NK-92 (cell line): ENCODE results near the gene THADA.

Experiments
- DNase-seq: peaks from one replicate; lab custom pipeline; 2025; ENCODE audit not compliant: unreplicated experiment; lab: John Stamatoyannopoulos, UW

Gene THADA

DNA sequence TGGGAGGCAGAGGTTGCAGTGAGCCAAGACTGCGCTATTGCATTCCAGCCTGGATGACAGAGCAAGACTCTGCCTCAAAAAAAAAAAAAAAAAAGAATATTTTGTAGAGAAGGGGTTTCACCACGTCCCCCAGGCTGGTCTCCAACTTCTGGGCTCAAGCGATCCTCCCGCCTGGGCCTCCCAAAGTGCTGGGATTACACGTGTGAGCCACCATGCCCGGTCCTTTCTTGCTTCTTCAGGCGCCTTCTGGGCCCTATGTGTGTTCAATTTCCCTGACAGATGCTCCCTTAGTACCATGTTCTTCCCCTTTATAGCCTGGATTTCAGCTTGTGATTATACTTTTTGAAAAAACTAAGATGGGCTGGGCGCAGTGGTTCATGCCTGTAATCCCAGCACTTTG lies 379.2 kb downstream of the THADA start:
- DNase-seq: no peak

DNA sequence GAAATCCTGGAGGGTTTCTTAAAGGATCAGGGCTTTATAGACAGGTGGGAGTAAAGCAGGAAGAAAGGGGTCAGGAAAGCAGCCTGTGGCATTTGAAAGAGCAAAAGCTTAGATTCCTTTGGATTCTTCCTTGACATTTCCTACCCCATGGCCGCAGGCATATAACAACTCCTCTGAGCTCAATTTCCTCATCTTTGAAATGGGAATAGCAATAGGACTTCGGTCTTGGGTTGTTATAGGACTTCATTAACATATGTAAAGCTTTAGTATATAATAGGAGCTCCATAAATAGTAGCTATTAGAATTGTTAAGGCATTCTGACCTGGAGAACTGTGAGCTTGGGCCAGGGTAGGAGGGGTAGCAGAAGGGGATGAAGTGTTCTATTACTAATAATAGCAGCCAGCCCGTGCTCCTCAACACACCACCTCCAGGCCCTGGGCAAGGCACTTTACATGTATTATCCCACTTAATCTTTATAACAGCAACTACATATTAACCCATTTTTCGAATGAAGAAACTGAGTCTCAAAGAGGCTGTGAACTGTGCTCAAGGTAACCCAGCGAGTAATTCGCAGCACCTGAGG lies 380.1 kb downstream of the THADA start:
- DNase-seq: no peak

DNA sequence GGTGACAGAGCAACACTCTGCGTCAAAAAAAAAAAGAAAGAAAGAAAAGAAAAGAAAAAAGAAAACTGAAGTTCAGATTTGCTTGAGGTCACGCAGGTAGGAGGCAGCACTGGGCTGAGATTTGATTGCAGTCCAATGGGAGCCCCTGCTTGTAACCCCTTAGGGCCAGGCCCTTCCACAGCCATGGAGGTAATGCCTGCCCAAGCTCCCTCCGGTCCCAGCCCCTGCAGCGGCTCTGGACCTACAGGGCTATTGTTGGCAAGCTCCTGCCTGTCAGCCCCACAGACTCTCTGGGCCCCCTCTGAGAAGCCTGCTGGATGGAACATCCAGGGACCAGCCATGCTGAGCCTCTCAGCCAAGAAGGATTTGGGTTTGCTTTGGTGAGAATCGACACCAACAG lies 381.6 kb downstream of the THADA start:
- no peak for DNase-seq

DNA sequence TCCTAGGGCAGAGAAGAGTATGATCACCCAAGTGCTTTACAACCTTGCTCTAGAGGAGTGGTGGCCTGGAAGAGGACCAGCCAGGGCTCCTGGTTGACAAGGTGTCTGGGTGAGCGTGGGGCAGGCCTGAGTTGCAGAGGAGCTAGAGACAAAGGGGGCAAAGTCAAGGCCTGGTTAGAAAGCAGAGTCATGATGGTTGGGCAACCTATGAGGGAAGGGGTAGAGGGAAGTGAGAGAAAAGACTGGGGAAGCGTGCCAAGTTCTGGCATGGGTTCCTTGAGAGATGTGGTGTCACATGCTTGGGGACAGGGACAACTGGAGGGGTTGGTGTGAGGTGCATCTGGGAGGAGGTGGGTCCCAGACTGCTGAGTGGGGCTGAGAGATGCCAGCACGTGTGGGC lies 382.9 kb downstream of the THADA start:
- no peak for DNase-seq

DNA sequence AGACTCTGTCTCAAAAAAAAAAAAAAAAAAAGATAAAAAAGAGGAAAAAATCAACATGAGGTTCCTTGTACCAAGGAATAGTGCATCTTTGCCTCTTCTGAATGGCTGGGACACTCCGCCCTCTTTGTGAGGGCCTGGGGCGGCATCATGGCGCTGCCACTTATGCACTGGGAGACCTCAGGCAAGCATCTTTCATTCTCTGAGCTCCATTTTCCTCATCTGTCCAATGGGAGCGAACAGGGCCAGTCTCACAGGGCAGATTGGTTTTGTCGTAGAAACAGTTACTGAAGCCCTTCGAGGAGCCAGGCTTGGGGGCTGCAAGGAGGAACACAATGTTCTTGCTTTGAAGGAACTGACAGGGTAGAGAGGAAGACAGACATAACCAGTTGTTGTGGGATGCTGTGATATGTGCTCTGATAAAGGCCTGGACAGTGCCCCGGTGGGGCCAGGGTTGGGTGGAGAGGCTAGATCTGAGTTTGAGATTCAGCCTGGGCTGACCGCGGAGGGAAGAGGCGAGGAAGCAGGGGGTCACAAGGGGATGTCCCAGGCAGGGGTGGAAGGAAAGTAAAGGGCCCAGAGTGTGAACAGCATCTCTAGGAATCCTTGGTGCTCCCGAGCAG lies 383.5 kb downstream of the THADA start:
- no peak for DNase-seq

DNA sequence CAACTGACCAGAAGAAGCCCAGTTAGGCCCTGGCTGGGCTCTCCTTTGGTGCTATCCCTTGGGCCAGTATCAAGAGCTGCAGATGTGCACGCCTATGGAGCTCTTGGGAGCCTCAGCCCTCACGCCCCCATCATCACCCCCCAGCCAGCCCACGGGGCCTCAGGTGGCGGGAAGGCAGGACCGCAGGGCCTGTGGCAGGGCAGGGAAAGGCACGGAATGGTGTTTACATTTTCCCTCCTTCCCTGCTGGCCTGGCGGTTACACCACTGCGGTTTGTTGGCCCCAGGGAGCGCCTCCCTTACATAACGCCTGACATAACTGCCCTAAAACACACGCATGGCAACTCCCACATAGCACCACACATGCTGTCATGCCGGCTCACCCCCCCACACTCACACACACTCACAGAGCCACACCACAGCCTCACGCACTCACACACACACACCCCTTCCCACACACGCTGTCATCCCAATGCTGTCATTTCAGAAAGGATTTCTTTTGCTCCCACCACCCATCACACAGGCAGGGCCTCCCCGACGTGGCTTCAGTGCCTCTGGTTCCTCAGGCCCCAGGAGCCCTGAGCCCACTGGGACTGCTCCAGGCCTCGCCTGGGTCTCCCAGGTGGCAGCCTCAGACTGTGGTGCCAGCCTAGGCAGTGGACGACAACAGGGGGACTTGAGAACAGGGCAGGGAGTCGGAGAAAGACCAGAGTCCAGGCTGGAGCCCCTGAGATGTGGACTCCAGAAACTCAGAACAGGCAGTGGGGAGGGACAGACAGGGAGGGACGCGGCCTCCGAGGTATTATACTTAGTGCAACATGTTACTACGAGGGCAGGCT lies 385.2 kb downstream of the THADA start:
- no peak for DNase-seq

DNA sequence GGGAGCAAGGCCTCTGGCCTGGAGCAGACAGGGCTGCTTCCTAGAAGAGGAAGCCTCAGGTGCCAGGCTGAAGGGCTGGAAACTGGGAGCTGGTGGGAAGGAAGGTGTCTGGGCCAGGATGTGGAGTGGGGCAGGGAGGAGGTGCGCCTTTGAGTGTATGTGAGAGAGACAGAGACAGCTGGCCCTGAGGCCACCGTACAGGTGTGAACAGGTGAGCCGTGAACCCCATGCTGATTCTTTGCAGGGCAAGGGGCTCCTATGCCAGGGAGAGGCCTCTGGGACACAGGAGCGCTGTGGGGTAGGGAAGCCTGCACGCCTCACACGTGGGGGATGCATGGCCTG lies 385.7 kb downstream of the THADA start:
- no peak for DNase-seq

DNA sequence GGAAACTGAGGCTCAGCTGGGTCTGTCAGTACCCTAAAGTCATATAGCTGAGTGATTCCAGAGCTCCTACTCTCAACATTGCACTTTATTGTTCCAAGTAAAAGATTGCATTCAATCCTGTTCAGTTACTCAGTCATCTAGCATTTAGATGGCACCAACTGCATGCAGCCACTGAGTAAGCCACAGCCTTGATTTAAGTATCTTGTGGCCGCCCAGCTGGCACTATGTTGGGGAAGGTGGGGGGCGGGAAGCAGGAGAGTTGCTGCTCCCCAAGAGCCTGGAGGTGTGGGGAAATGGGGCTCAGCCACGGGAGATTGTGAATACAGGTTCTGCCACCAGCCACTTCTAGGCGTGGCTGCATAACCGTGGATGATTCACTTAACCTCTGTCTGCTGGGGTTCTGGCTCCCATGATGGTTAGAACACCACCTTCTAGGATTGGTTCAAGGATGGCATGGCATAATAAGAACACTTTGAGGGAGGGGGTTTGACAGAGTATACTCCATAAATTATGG lies 386.6 kb downstream of the THADA start:
- no peak for DNase-seq

DNA sequence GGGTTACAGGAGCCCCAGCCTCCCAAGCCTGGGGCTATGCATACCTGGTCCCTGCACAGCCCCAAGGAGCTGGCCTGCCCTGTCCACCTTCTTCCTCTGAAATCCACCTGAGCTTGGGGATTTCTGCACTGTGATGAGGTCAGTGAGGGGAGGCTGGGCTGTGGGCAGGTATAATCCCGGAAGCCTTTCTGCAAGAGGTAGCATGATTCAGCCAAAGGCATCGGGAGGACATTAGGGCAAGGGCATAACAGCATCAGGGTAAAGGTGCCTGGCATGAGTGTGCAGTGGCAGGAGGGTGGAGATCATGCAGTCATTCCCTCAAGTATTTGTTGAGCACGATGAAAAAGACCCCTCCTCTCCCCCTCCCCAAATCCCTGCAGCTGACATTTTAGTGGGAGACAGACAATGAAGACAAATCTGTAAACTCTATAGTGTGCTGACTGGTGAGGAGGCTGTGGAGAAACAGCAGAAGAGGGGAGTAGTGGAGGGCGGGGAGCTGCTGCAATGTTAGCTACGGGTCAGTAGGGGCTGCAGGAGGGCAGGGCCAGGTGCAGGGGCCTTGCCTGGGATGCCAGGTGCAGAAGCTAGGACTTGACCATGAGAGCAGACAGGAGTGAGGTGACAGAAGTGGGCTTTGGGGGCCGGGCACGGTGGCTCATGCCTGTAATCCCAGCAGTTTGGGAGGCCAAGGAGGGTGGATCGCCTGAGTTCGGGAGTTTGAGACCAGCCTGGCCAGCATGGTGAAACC lies 388.1 kb downstream of the THADA start:
- no peak for DNase-seq

DNA sequence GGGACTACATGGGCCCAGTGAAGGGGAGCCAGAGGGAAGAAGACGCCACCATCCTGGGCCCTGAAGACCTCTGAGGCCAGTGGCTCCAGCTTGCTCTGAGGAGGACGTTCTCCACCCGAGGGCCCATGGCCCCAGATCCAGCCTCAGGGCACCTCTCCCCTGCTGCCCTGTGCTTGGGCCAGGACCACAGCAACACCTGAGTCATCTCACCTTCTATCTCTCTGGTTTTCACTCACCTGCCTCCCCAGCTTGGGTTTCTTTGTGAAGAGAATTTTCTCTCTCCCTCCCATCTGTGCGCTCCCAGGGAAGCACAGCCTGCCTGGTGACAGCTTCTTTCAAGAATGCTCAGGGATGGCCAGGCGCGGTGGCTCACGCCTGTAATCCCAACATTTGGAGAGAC lies 389.2 kb downstream of the THADA start:
- no peak for DNase-seq

DNA sequence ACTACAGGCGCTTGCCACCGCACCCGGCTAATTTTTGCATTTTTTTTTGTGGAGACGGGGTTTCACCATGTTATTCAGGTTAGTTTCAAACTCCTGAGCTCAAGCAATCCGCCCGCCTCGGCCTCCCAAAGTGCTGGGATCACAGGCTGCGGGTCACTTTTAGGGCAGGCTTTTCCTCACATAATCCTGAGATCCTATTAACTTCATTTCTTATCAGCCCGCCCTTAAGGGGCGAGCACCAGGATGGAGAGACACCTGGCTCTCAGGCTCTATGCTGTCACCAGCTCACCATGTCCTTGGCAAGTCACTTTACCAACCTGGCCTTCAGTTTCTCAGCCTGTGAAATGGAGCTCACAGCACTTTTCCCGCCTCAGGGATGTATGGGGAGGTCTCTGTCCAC lies 392.5 kb downstream of the THADA start:
- DNase-seq: no peak

DNA sequence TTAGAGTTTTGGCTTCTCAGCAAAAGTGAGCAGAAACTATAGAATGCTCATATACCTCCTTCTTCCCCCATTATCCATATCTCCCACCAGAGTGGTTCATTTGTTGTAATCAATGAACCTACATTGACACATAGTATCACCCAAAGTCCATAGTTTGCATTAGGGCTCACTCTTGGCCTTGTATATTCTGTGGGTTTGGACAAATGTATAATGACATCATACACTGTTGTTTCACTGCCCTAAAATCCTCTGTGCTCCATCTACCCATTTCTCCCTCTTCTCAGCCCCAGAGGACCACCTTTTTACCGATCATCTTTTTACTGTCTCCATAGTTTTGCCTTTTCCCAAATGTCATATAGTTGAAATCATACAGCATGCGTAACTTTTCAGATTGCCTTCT lies 393.5 kb downstream of the THADA start:
- DNase-seq: no peak

DNA sequence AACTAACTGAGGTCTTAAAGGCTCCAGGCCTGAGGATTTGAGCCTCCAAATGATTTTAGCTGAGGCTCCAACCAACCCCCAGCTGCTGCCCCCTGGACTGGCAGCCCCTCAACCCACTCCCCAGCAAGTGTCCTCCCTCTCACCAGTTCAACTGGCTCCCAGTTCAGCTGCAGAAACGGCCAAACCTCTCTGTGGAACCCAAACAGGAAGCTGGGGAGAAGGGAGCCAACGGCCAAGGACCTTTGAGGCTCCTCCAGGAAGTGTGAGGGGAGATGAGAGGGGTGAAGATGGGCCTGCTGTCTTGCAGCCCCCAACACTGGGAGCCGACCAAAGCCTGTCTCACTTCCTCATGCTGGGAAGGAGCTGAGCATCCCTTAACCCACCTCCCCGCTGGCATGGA lies 394.3 kb downstream of the THADA start:
- no peak for DNase-seq

DNA sequence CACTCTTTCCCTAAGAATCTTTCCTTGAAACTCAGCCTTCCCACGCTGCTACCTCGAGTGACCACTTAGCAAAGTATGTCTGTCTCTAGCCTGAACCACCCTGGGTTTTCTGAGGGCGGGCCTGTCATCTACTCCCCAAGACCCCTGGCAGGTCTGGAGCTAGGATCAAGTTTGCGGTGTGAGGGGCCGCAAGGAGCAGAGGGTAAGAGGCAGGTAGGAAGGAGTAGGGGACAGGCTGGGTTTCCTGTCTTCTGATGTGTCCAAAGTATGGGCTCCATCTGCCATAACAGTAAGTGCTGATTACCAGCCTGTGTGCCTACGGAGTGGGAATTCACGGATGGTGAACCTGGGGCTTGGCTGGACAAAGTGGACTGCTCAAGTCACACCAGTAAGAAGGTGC lies 394.8 kb downstream of the THADA start:
- no peak for DNase-seq

DNA sequence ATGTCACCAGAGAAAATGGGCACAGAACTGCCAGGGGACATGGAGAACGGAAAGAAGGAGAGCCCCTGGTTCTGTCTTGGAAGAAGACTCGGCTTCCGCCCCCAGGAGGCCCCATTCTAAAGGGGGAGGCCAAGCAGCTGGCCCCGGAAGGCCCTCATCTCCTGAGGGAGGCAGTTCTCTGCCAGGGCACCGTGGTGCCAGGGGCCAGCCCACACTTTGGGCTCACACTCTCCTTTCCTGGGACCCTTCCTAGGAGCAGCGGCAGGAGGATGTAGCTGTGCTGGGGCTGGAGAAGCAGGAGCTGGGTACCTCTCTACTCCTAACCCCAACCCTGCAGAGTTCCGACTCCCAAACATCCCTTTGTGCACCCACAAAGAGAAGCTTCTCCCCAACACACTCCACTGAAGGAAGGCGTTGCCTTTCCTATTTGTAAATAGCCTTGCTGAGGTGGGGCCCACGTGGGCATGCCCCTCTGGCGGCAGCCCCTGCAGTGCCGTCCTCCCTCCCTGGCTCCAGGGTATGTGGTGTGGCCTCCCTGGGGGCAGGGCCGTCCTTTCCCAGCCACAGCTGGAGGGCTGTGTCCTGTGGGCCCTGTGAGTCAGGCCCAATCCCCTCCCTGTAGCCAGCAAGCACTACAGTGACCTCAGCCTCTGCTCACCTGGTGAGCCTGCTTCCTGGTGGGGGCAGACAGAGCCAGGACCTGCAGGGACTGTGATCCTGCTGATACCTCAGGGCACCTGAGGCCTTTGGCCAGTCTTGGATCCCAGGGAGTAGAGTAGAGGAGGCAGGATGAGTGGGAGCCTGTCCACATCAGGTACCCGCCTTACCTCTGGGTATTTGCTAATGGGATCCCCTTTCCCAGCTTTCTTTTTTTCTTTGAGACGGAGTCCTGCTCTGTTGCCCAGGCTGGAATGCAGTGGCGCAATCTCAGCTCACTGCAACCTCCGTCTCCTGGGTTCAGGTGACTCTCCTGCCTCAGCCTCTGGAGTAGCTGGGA lies 396.0 kb downstream of the THADA start:
- no peak for DNase-seq

DNA sequence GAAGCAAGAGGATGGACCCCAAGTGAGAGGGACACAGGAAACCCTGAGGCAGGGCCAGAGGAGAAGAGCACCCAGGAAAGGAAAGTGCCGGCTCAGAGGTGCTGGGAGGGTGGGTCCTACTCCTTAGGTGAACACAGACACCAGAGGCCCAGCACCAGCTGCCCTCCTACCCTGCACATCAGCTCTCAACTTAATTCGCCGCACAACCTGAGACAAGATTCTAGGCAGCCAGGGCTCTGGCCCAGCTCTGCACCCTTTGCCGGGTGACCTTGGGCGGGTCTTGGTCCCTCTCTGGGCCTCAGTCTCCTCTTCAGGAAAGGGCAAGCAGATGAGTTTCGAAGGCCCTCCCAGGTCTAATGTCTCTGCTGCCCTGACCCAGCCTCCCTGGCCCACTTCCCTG lies 397.6 kb downstream of the THADA start:
- no peak for DNase-seq

DNA sequence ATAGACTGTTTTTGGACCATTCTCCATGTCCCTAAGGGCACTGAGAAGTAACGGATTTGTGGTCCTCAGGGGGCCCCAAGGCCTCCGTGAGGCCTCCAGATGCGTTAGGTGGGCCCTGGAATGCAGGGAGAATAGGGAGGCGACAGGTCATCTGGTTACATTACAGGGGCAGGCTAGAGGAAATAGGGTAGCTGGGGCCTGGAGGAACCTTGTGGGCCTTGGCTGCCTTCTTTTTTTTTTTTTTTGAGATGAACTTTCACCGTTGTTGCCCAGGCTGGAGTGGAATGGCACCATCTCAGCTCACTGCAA lies 398.3 kb downstream of the THADA start:
- no peak for DNase-seq

DNA sequence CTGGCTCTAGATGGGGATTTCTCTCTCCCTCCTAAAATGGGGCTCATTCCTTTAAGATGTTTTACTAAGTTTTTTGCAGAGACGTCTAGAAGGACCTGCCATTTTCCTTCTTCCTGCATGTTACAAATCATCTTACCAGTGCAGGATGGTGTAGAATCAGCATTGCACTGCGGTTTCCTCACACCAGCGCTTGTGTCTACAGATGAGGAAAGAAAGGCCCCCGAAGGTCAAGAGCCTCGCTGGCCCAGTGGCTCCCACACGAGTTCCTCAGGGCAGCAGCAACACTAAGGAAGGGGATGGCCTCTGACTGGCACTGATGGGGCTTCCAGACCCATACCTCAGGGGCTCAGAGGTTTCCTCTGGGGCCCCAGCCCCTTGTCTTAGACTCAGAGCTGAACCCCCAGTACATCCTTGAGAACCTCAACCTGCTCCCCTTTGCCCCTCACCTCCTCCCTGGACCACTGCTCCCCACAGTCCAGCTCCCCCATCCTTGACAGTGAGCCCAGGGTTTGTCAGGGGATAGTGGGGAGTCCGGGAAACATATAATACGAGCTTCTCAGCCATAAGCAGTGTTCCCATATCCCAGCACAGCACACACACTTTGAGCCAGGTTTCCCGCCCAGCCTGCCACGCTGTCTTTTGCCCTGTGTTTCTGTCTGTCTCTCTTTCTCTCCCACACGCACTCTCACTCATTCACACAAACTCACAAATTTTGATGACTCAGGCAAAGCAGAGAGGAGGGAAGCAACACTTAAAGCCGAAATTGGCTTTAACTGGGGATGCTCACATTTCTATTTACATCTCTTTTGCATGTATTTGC lies 398.9 kb downstream of the THADA start:
- no peak for DNase-seq

DNA sequence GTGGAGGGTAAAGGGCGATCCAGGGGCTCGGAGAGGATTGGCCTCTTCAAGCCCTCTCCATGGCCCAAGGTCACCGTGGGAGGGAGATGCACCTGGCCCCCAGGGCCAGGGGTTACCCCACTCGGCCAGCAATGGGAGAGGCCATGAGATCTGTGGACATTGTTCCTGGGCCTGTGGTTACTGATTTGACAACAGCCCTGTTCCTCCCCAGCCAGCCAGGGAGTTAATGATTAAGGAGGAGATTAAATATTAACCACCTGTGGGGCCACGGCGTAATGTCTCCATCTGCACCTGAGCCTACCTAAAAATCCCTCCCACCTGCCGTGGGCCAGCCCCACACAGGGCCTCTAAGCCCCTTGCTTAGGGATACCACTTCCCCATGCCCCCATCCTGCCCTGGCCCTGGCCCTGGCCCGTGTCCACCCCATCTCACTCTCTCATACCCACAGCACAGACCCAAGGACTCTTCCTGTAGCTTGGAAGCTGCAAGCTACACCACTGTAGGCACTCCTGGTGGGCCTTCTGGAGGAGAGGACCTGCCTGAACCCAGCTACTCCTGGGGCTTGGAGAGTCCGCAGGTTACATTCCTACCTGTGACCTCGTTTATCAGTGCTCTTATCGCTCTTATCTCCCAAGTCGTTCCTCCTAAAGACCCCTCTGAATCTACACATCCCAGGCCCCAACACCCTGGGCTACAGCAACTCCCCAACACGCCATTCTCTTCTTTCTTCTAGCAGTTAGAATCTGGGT lies 401.5 kb downstream of the THADA start:
- no peak for DNase-seq
